BE2C (cell line): ENCODE results near the gene CTDSP1. TPM values are rescaled to one million over a fixed set of nuclear protein-coding genes. Genes with fewer than 3 reads are reported as not detected.
A peak's percentile ranks its signal among the peaks of the same experiment; 100 is the strongest.

Experiments used
- DNase-seq: peaks from one replicate; pipeline ENCODE4 v3.0.0-alpha.2; 2020
- H3K27me3 ChIP-seq: fragments of 250-450 bp; sonication (Bioruptor Pico); 2 replicates; pipeline ENCODE4 v1.5.1; 2020; ENCODE audit warnings: mild to moderate bottlenecking
- H3K36me3 ChIP-seq: fragments of 250-450 bp; sonication (Bioruptor Pico); 2 replicates; pipeline ENCODE4 v1.5.1; 2020; ENCODE audit warnings: mild to moderate bottlenecking
- H3K4me1 ChIP-seq: fragments of 250-450 bp; sonication (Bioruptor Pico); 2 replicates; pipeline ENCODE4 v1.5.1; 2020
- H3K4me3 ChIP-seq: 2 replicates; pipeline ENCODE4 v1.5.1; 2011; ENCODE audit warnings: low read depth, low read length
- H3K9me3 ChIP-seq: fragments of 250-450 bp; sonication (Bioruptor Pico); 2 replicates; pipeline ENCODE4 v1.5.1; 2020
- CTCF ChIP-seq: IDR thresholded peaks from 2 replicates; pipeline ENCODE4 v1.5.1; 2012; ENCODE audit warnings: mild to moderate bottlenecking, low read depth, low read length
- polyA plus RNA-seq: library from polyadenylated mRNA; unstranded; fragments of >200 nt; gene quantifications from one replicate; pipeline ENCODE4 v1.2.1, GENCODE V29; 2012; ENCODE audit warnings: low read depth, missing spikeins; ENCODE audit not compliant: insufficient read length, insufficient read depth

Gene CTDSP1
- 110 TPM for polyA plus RNA-seq

GRCh38 chr2:218399391-218400166, at the start of gene CTDSP1:
CTDSP1 (plus strand) TSS chr2:218399868; CDS start chr2:218400091, 223 bp downstream.
- H3K9me3 ChIP-seq: no peaks in the 10 kb centered on the region
- TF ChIP-seq CTCF: no peak
- peaks cover 28% of the 10 kb centered on the region for H3K27me3 ChIP-seq
- peak; percentile 96 for DNase-seq
- peaks cover 19% of the 10 kb centered on the region for H3K36me3 ChIP-seq
- peaks cover 15% of the 10 kb centered on the region for H3K4me1 ChIP-seq
- peak within 1 kb of the TSS; percentile 85 for H3K4me3 ChIP-seq

GRCh38 chr2:218354045-218354444, 45.6 kb upstream of the CTDSP1 start:
- no peak overlapping the region for H3K4me3 ChIP-seq

GRCh38 chr2:218354850-218355443, 44.7 kb upstream of the CTDSP1 start:
- Histone ChIP-seq H3K9me3 (no peaks in the 10 kb centered on the region; the same call in 1 of the 2 replicates), H3K27me3 (no peaks in the 10 kb centered on the region), H3K4me3 (no peak overlapping the region), H3K4me1 (no peaks in the 10 kb centered on the region), H3K36me3 (no peaks in the 10 kb centered on the region)
- no peak for TF ChIP-seq CTCF
- DNase-seq: no peak

More at GRCh38 chr2:218354045-218354444, 45.6 kb upstream of the CTDSP1 start:
- DNase-seq: no peak
- TF ChIP-seq CTCF: no peak
- Histone ChIP-seq H3K9me3 (no peaks in the 10 kb centered on the region; the same call in 1 of the 2 replicates), H3K36me3 (no peaks in the 10 kb centered on the region), H3K27me3 (no peaks in the 10 kb centered on the region), H3K4me1 (no peaks in the 10 kb centered on the region)

- no peaks in the 10 kb centered on the region for H3K36me3 ChIP-seq
- H3K4me1 ChIP-seq: no peaks in the 10 kb centered on the region
- no peak for TF ChIP-seq CTCF
- no peaks in the 10 kb centered on the region for H3K9me3 ChIP-seq
- H3K27me3 ChIP-seq: no peaks in the 10 kb centered on the region
- DNase-seq: no peak
- no peak overlapping the region for H3K4me3 ChIP-seq
Observed at GRCh38 chr2:218357236-218358177, 42.2 kb upstream of the CTDSP1 start.

GRCh38 chr2:218360453-218360852, 39.2 kb upstream of the CTDSP1 start:
- no peak for DNase-seq
- H3K9me3 ChIP-seq: no peaks in the 10 kb centered on the region
- no peak overlapping the region for H3K4me3 ChIP-seq
- no peaks in the 10 kb centered on the region for H3K27me3 ChIP-seq
- H3K36me3 ChIP-seq: no peaks in the 10 kb centered on the region
- H3K4me1 ChIP-seq: no peaks in the 10 kb centered on the region
- no peak for TF ChIP-seq CTCF
